GM23248 (cell line): ENCODE results near the gene PNMA8C. TPM values are rescaled to one million over a fixed set of nuclear protein-coding genes. Genes with fewer than 3 reads are reported as not detected.
"Not testable (repeated sequence)": the region's sequence is repeated elsewhere in the genome, so short reads cannot be mapped to it uniquely, and the experiment has no call there.

Experiments
- DNase-seq: peaks from one replicate; pipeline ENCODE4 v3.0.0-alpha.2; 2015
- H2AFZ ChIP-seq: fragments of 200-600 bp; sonication (generic); 2 replicates; pipeline ENCODE4 v1.6.1; 2016; ENCODE audit warnings: antibody characterized with exemption
- H3F3A ChIP-seq: fragments of 200-600 bp; sonication (generic); 2 replicates; pipeline ENCODE4 v1.6.1; 2016; ENCODE audit warnings: mild to moderate bottlenecking, antibody characterized with exemption, mixed run types; ENCODE audit not compliant: insufficient read depth
- H3K27ac ChIP-seq: fragments of 200-600 bp; sonication (generic); 2 replicates; pipeline ENCODE4 v1.5.1; 2016; ENCODE audit warnings: mild to moderate bottlenecking
- H3K27me3 ChIP-seq: fragments of 200-600 bp; sonication (generic); replicated peaks from 2 replicates; pipeline ENCODE4 v1.6.1; 2016; ENCODE audit warnings: mild to moderate bottlenecking; ENCODE audit not compliant: insufficient read depth
- H3K36me3 ChIP-seq: fragments of 200-600 bp; sonication (generic); 2 replicates; pipeline ENCODE4 v1.6.1; 2016; ENCODE audit warnings: low read depth, mild to moderate bottlenecking
- H3K4me1 ChIP-seq: fragments of 200-600 bp; sonication (generic); 2 replicates; pipeline ENCODE4 v1.6.1; 2016; ENCODE audit warnings: mild to moderate bottlenecking; ENCODE audit not compliant: insufficient read depth
- H3K4me2 ChIP-seq: fragments of 200-600 bp; sonication (generic); one replicate; pipeline ENCODE4 v1.6.1; 2016; ENCODE audit warnings: mild to moderate bottlenecking; ENCODE audit not compliant: unreplicated experiment
- H3K4me3 ChIP-seq: fragments of 200-600 bp; sonication (generic); 2 replicates; pipeline ENCODE4 v1.5.1; 2016; ENCODE audit warnings: mild to moderate bottlenecking
- H3K79me2 ChIP-seq: fragments of 200-600 bp; sonication (generic); 2 replicates; pipeline ENCODE4 v1.6.1; 2016; ENCODE audit warnings: mild to moderate bottlenecking; ENCODE audit not compliant: insufficient read depth
- H3K9ac ChIP-seq: fragments of 200-600 bp; sonication (generic); 2 replicates; pipeline ENCODE4 v1.6.1; 2016; ENCODE audit warnings: mild to moderate bottlenecking
- H3K9me2 ChIP-seq: fragments of 200-600 bp; sonication (generic); 2 replicates; pipeline ENCODE4 v1.6.1; 2016; ENCODE audit warnings: mixed run types, mild to moderate bottlenecking, moderate library complexity; ENCODE audit not compliant: insufficient read depth
- H3K9me3 ChIP-seq: fragments of 200-600 bp; sonication (generic); one replicate; pipeline ENCODE4 v1.6.1; 2017; ENCODE audit warnings: low read depth
- H4K20me1 ChIP-seq: fragments of 200-600 bp; sonication (generic); 2 replicates; pipeline ENCODE4 v1.6.0; 2016; ENCODE audit not compliant: insufficient read depth
- EZH2 ChIP-seq: fragments of 200-600 bp; sonication (generic); IDR thresholded peaks from 2 replicates; pipeline ENCODE4 v1.6.1; 2018; ENCODE audit warnings: antibody characterized with exemption, mild to moderate bottlenecking; ENCODE audit not compliant: insufficient read depth, poor library complexity, severe bottlenecking
- EZH2phosphoT487 ChIP-seq: fragments of 200-600 bp; sonication (generic); IDR thresholded peaks from 2 replicates; pipeline ENCODE4 v1.6.1; 2018; ENCODE audit warnings: antibody characterized with exemption, moderate library complexity, mild to moderate bottlenecking, low read depth; ENCODE audit not compliant: insufficient read depth
- WGBS, 2 experiments: methylation state at CpG; one replicate each; pipeline ENCODE4 v1.1.6; 2015 to 2017; ENCODE audit warnings: low lambda C conversion rate in 2 of 2, low coverage in 1 of 2; ENCODE audit errors: missing lambda C conversion rate in 2 of 2; 5-methylcytosine and 5-hydroxymethylcytosine counted together
- in situ Hi-C: fragments of 300-500 bp; cut with MboI; formaldehyde crosslinking; loops from 2 replicates; pipeline ENCODE4 v1.15.0; 2020
- polyA plus RNA-seq: library from polyadenylated mRNA; unstranded; fragments of >200 nt; fragmentation: Nextera tagmentation; extraction: Ambion mirVana; gene quantifications from 2 replicates; pipeline ENCODE4 v1.2.1, GENCODE V29; 2016
- total RNA-seq: library from RNA; depleted of rRNA; stranded (reverse); fragments of >200 nt; shearing (Covaris generic); gene quantifications from 2 replicates; pipeline ENCODE4 v1.2.3, GENCODE V29; 2014

PNMA8C gene
- total and polyA plus RNA-seq, 2 experiments from 2014 or later = not detected

DNA sequence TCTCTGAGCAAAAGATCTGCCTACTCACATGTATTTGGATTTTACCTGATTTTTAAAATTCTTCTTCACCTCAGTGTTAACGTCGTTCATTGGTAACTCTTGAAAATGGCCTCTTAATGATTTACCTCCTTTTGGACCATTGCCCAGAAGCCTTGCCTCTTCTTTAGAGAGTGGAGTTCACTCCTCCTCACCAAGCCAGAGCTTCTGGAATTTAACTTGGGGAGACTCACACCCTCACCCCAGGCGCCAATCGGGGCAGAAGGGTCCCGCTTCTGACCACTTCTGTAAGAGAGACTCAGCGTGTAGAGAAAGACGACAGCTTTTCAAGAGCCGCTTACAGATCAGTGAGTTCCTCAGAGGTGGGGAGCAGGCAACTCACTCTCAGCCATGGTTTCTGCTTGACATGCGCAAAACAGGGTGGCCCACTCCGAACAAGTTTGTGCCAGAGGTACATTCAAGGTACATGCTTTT lies 2.7 kb downstream of the PNMA8C start:
- no peaks in the 10 kb centered on the region for H3K9me3 ChIP-seq
- H3K36me3 ChIP-seq = no peaks in the 10 kb centered on the region
- no peaks in the 10 kb centered on the region for H4K20me1 ChIP-seq
- H3K9ac ChIP-seq = peak overlapping the region; percentile 67
- DNase-seq = peak; percentile 51
- H3K4me1 ChIP-seq = peaks cover 11% of the 10 kb centered on the region; the same call in 1 of the 2 replicates
- TF ChIP-seq EZH2phosphoT487 = no peak
- peak overlapping the region; percentile 97 for H3K4me2 ChIP-seq
- H3K79me2 ChIP-seq = no peaks in the 10 kb centered on the region
- in situ Hi-C loops = no loop called here
- no peak overlapping the region for H3K27ac ChIP-seq
- H3K27me3 ChIP-seq = no peaks in the 10 kb centered on the region; the same call in 1 of the 2 replicates
- peak overlapping the region; percentile 100 for H2AFZ ChIP-seq
- H3F3A ChIP-seq = no peaks in the 10 kb centered on the region
- WGBS, 2 experiments = 3% methylated on average over 10 of the region's 10 CpGs
- peak overlapping the region; percentile 78 for H3K4me3 ChIP-seq
- H3K9me2 ChIP-seq = no peaks in the 10 kb centered on the region

DNA sequence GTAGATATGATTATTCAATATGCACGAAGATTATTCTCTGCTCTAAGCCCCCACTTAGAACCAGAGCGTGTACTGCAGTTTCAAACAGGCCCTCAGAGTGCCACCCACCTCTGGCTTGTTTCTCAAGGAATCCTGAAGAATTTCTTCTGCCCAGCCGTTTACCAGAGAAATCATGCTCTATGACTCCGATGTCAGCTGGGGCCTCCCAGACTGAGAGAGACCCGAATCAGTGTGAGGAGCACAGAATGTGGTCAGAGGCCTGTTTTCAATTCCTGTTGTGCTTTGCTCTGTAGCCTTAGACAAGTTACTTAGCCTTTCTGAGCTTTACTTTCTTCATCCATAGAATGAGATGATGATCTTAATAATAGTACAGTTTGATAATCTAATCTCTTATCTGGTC lies 5.5 kb downstream of the PNMA8C start:
- in situ Hi-C loops = no loop called here
- Histone ChIP-seq H3K36me3 (no peaks in the 10 kb centered on the region), H3K27me3 (no peaks in the 10 kb centered on the region), H4K20me1 (no peaks in the 10 kb centered on the region), H3K9ac (no peak overlapping the region), H3K4me2 (no peak overlapping the region), H3K79me2 (no peaks in the 10 kb centered on the region), H3K27ac (no peak overlapping the region), H3K4me1 (0 out of 2 replicates have a peak, but pooled peaks cover 11% of the 10 kb centered on the region), H3K9me2 (no peaks in the 10 kb centered on the region), H2AFZ (no peak overlapping the region), H3K4me3 (no peak overlapping the region), H3F3A (no peaks in the 10 kb centered on the region), H3K9me3 (no peaks in the 10 kb centered on the region)
- no peak for DNase-seq
- TF ChIP-seq EZH2phosphoT487 = no peak
- no peak for TF ChIP-seq EZH2
- 56 to 58% methylated on average over 5 of the region's 5 CpGs for WGBS, 2 experiments

DNA sequence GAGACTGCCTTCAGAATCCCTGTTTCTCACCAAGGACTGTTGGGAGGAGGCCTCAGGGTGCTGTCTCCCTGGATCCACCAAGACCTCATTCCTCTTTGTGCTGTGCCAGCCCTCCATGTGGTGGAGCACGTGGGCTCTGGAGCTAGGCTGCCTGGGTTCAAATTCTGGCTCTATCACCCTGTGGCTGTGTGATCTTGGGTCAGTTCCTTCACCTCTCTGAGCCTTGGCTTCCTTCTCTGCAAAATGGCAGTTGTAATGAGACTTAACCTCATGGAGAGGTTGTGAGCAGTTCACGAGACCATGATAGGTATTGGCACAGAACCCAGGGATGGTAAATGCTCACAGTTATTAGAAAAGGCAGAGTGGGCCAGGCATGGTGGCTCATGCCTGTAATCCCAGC lies 6.4 kb downstream of the PNMA8C start:
- TF ChIP-seq EZH2phosphoT487 (no peak), EZH2 (no peak)

DNA sequence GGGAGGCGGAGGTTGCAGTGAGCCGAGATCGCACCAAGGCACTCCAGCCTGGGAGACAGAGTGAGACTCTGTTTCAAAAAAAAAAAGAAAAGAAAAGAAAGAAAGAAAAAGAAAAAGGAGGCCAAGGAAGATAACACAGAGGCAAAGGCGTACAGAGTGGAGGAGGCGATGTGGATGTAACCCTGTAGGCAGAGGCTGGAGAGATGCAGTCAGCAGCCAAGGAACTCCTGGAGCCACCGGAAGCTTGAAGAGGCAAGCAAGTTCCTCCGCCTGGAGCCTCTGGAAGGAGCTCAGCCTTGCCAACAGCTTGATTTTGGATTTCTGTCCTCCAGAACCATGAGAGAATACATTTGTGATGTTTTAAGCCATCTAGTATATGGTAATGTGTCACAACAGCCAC lies 8.7 kb downstream of the PNMA8C start:
- Histone ChIP-seq H3F3A (no peaks in the 10 kb centered on the region; the same call in 1 of the 2 replicates), H3K36me3 (no peaks in the 10 kb centered on the region), H3K4me2 (no peak overlapping the region), H2AFZ (no peak overlapping the region), H3K79me2 (no peaks in the 10 kb centered on the region), H3K27ac (no peak overlapping the region), H3K9ac (no peak overlapping the region), H3K9me3 (no peaks in the 10 kb centered on the region), H3K4me1 (no peaks in the 10 kb centered on the region; the same call in 1 of the 2 replicates), H4K20me1 (no peaks in the 10 kb centered on the region), H3K9me2 (no peaks in the 10 kb centered on the region), H3K4me3 (no peak overlapping the region), H3K27me3 (no peaks in the 10 kb centered on the region)
- in situ Hi-C loops = no loop called here
- no peak for DNase-seq
- no peak for TF ChIP-seq EZH2
- no peak for TF ChIP-seq EZH2phosphoT487
- 71% methylated on average over 7 of the region's 7 CpGs for WGBS, 2 experiments

More for the DNA sequence above, 6.4 kb downstream of the PNMA8C start:
- no peaks in the 10 kb centered on the region for H3K9me2 ChIP-seq
- DNase-seq = no peak
- no peak overlapping the region for H3K4me3 ChIP-seq
- no peaks in the 10 kb centered on the region for H3K9me3 ChIP-seq
- in situ Hi-C loops = no loop called here
- no peak overlapping the region for H3K4me2 ChIP-seq
- H3K79me2 ChIP-seq = no peaks in the 10 kb centered on the region
- no peak overlapping the region for H3K9ac ChIP-seq
- no peak overlapping the region for H3K27ac ChIP-seq
- H3F3A ChIP-seq = no peaks in the 10 kb centered on the region
- H3K27me3 ChIP-seq = no peaks in the 10 kb centered on the region
- 0 out of 2 replicates have a peak, but pooled peaks cover 11% of the 10 kb centered on the region for H3K4me1 ChIP-seq
- no peak overlapping the region for H2AFZ ChIP-seq
- no peaks in the 10 kb centered on the region for H3K36me3 ChIP-seq
- no peaks in the 10 kb centered on the region for H4K20me1 ChIP-seq
- WGBS, 2 experiments = 22 to 36% methylated on average over 2 of the region's 2 CpGs

DNA sequence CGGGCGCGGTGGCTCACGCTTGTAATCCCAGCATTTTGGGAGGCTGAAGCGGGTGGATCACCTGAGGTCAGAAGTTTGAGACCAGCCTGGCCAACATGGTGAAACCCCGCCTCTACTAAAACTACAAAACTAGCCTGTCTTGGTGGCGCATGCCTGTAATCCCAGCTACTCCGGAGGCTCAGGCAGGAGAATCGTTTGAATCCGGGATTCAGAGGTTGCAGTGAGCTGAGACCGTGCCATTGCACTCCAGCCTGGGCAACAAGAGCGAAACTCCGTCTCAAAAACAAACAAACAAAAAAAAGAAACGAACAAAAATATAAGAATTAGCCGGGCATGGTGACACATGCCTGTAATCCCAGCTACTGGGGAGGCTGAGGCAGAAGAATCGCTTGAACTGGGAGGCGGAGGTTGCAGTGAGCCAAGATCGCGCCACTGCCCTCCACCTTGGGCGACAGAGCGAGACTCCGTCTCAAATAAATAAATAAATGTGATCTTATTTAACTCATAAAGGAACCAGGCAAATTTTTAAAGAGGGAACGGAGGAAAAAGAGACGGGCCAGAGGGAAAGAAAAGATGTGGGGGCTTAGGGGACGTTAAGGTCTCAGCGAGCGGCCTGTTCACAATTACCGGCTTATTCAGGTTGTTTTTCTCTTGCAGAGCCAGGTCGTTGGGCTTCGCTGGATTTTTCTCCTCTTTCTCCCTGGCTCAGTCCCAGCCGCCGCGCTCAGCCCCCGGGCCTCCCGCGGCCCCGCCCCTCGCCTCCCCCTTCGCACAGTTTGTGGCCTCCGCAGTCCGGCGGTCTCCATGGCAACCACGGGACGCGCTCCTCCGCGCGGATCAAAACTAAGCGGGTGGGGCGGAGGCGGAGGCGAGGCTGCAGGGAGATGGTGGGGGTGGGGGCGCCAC lies 12.7 kb downstream of the PNMA8C start:
- H3K36me3 ChIP-seq, H3K27me3 ChIP-seq, H3K9me3 ChIP-seq, H3K4me1 ChIP-seq, H4K20me1 ChIP-seq, in situ Hi-C loops, H3F3A ChIP-seq, H3K9me2 ChIP-seq: not testable (repeated sequence)
- peak; percentile 86 for DNase-seq
- 19 to 20% methylated on average over 52 to 53 of the region's 53 CpGs for WGBS, 2 experiments
- H3K9ac ChIP-seq = peak overlapping the region; percentile 64
- peak overlapping the region; percentile 37 for H3K27ac ChIP-seq
- H3K4me2 ChIP-seq = peak overlapping the region; percentile 91
- H2AFZ ChIP-seq = peak overlapping the region; percentile 88
- H3K4me3 ChIP-seq = peak overlapping the region; percentile 64
- peaks cover 14% of the 10 kb centered on the region; the same call in 1 of the 2 replicates for H3K79me2 ChIP-seq

DNA sequence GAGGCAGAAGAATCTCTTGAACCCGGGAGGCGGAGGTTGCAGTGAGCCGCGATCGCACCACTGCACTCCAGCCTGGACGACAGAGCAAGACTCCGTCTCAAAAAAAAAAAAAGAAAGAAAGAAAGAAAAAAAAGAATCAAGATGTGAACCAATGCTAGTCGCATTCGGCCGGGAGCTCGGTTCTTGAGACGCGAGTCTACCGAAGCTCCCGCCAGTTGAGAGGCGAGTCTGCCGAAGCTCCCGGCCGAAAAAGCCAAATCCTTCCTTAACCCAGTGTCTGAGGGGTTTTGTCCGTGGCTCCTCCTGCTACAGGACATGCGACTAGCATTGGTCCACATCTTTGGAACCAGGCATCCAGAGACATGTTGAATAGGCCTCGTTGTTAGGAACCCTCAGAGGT lies 13.8 kb downstream of the PNMA8C start:
- H3K4me3 ChIP-seq, H3K4me2 ChIP-seq, H3K9me2 ChIP-seq, H3K4me1 ChIP-seq, H2AFZ ChIP-seq, in situ Hi-C loops, DNase-seq, H4K20me1 ChIP-seq, H3F3A ChIP-seq, H3K27ac ChIP-seq, H3K9ac ChIP-seq, H3K27me3 ChIP-seq, H3K36me3 ChIP-seq, H3K9me3 ChIP-seq: not testable (repeated sequence)
- peaks cover 14% of the 10 kb centered on the region; the same call in 1 of the 2 replicates for H3K79me2 ChIP-seq
- 92 to 94% methylated on average over 20 to 22 of the region's 22 CpGs for WGBS, 2 experiments
